DMS53 treated with DMSO at 0.1 percent for 48 hours (cell line): Measurements from ENCODE around the gene CNTNAP3.
"Not testable (repeated sequence)": the region's sequence is repeated elsewhere in the genome, so short reads cannot be mapped to it uniquely, and the experiment has no call there.

Experiments
- DNase-seq: peaks from one replicate; lab custom pipeline; 2025; ENCODE audit not compliant: unreplicated experiment; lab: John Stamatoyannopoulos, UW

The CNTNAP3 gene

GRCh38 chr9:39287980-39288379 is at the start of gene CNTNAP3:
Gene CNTNAP3, minus strand, starts transcription at chr9:39288167. Its CDS starts 103 bp downstream, at chr9:39288064.
- not testable (repeated sequence) for DNase-seq

- not testable (repeated sequence) for DNase-seq
Observed at GRCh38 chr9:39279995-39280394, 8.0 kb downstream of the CNTNAP3 start.

- DNase-seq: not testable (repeated sequence)
Observed at GRCh38 chr9:39242513-39242912, 45.5 kb downstream of the CNTNAP3 start.

- not testable (repeated sequence) for DNase-seq
Observed at GRCh38 chr9:39232130-39232991, 55.6 kb downstream of the CNTNAP3 start.

GRCh38 chr9:39215976-39216375 is 72.0 kb downstream of the CNTNAP3 start:
- DNase-seq: not testable (repeated sequence)

- not testable (repeated sequence) for DNase-seq
Observed at GRCh38 chr9:39209773-39210172, 78.2 kb downstream of the CNTNAP3 start.

- DNase-seq: not testable (repeated sequence)
Observed at GRCh38 chr9:39206643-39207042, 81.3 kb downstream of the CNTNAP3 start.

- DNase-seq: not testable (repeated sequence)
Observed at GRCh38 chr9:39205842-39206241, 82.1 kb downstream of the CNTNAP3 start.

GRCh38 chr9:39200412-39200811 is 87.6 kb downstream of the CNTNAP3 start:
- not testable (repeated sequence) for DNase-seq

GRCh38 chr9:39198000-39198709 is 89.8 kb downstream of the CNTNAP3 start:
- not testable (repeated sequence) for DNase-seq

GRCh38 chr9:39171370-39171769 is 116.6 kb downstream of the CNTNAP3 start:
- not testable (repeated sequence) for DNase-seq

- not testable (repeated sequence) for DNase-seq
Observed at GRCh38 chr9:39157714-39158113, 130.3 kb downstream of the CNTNAP3 start.

GRCh38 chr9:39132826-39133552 is 155.0 kb downstream of the CNTNAP3 start:
- not testable (repeated sequence) for DNase-seq

- not testable (repeated sequence) for DNase-seq
Observed at GRCh38 chr9:39121401-39121800, 166.6 kb downstream of the CNTNAP3 start.

GRCh38 chr9:39111746-39112145 is 176.2 kb downstream of the CNTNAP3 start:
- not testable (repeated sequence) for DNase-seq

- no peak for DNase-seq
Observed at GRCh38 chr9:39108145-39108544, 179.8 kb downstream of the CNTNAP3 start.

- DNase-seq: not testable (repeated sequence)
Observed at GRCh38 chr9:39097208-39097607, 190.8 kb downstream of the CNTNAP3 start.

- not testable (repeated sequence) for DNase-seq
Observed at GRCh38 chr9:39085311-39085710, 202.7 kb downstream of the CNTNAP3 start.

GRCh38 chr9:39082574-39082973 is 205.4 kb downstream of the CNTNAP3 start:
- DNase-seq: not testable (repeated sequence)

- not testable (repeated sequence) for DNase-seq
Observed at GRCh38 chr9:39080081-39080480, 207.9 kb downstream of the CNTNAP3 start.

GRCh38 chr9:39078621-39079256 is 209.2 kb downstream of the CNTNAP3 start:
- not testable (repeated sequence) for DNase-seq
